Fibroblast of skin of back (primary cell): ENCODE results near the gene TSPAN3.

Experiments used
- DNase-seq: peaks from one replicate; pipeline ENCODE4 v3.0.0-alpha.2; 2013

The TSPAN3 gene

GRCh38 chr15:77021803-77022381, 49.0 kb downstream of the TSPAN3 start:
- peak; percentile 89 for DNase-seq

- no peak for DNase-seq
Measured at GRCh38 chr15:77021088-77021481, 49.8 kb downstream of the TSPAN3 start.

- no peak for DNase-seq
Measured at GRCh38 chr15:77020348-77021087, 50.4 kb downstream of the TSPAN3 start.

- peak; percentile 40 for DNase-seq
Measured at GRCh38 chr15:77019521-77020331, 51.2 kb downstream of the TSPAN3 start.

- no peak for DNase-seq
Measured at GRCh38 chr15:77018796-77019505, 52.0 kb downstream of the TSPAN3 start.

- DNase-seq: no peak
Measured at GRCh38 chr15:77017761-77018720, 52.9 kb downstream of the TSPAN3 start.

- no peak for DNase-seq
Measured at GRCh38 chr15:77017091-77017660, 53.7 kb downstream of the TSPAN3 start.

GRCh38 chr15:77016321-77016695, 54.6 kb downstream of the TSPAN3 start:
- DNase-seq: no peak

GRCh38 chr15:77015646-77016320, 55.1 kb downstream of the TSPAN3 start:
- DNase-seq: peak; percentile 19

GRCh38 chr15:77014132-77015081, 56.5 kb downstream of the TSPAN3 start:
- DNase-seq: no peak

- no peak for DNase-seq
Measured at GRCh38 chr15:77013776-77014131, 57.2 kb downstream of the TSPAN3 start.

- DNase-seq: no peak
Measured at GRCh38 chr15:77012868-77013267, 58.0 kb downstream of the TSPAN3 start.

GRCh38 chr15:77012117-77012712, 58.7 kb downstream of the TSPAN3 start:
- DNase-seq: no peak

- DNase-seq: no peak
Measured at GRCh38 chr15:77010857-77011256, 60.1 kb downstream of the TSPAN3 start.

- no peak for DNase-seq
Measured at GRCh38 chr15:77010312-77010686, 60.6 kb downstream of the TSPAN3 start.

- DNase-seq: no peak
Measured at GRCh38 chr15:77009646-77010311, 61.1 kb downstream of the TSPAN3 start.

- DNase-seq: no peak
Measured at GRCh38 chr15:77009176-77009575, 61.7 kb downstream of the TSPAN3 start.

- DNase-seq: no peak
Measured at GRCh38 chr15:77004189-77004588, 66.7 kb downstream of the TSPAN3 start.
